CMK (cell line): ENCODE measurements around the gene TEKT3.
A peak's percentile ranks its signal among the peaks of the same experiment; 100 is the strongest.

Experiments
- DNase-seq: peaks from one replicate; pipeline ENCODE4 v3.0.0-alpha.2; 2010; ENCODE audit warnings: low read depth

The TEKT3 gene

DNA sequence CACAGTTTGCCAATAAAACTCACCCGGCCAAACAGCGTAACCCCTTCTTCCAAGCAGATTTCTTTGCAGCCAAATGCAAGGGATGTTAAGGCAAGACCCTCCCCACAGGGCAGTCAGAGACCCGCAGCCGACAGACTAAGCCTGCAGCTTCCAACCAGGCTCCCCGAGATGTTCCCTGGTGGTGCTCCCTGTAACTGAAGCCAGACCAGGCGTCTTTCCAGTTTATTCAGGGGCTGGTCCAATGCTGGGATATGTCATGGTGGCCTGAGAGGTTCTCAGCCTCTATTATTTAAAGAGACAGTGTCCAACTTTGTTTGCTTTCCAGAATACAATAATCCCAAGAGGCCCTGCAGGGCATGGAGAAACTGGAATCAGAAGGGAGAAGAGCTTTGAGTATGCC, 76.3 kb downstream of the TEKT3 start, which contains the start of gene PMP22:
PMP22 (minus strand) TSS at position 196 of the 400 bp plus-strand sequence. CDS start 4,599 bp downstream, outside the sequence.
- DNase-seq: no peak

DNA sequence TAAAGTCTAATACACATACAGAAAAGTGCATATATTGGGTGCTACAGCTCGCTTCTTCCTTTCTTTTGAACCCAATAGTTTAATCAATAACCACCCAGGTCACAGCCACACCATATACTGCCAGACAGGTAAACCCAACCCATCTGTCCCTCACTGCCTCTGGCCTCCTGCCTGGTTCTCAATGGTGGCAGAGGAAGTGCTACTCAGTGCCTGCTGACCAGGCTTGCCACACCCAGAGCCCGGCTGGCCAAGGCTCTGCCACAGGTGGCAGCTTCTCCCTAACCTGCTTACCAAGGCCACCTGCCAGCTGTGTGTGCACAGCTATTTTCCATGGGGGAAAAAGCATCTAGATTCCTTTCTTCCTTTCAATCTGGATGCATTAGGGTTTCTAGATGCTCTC, 76.9 kb downstream of the TEKT3 start:
- no peak for DNase-seq

DNA sequence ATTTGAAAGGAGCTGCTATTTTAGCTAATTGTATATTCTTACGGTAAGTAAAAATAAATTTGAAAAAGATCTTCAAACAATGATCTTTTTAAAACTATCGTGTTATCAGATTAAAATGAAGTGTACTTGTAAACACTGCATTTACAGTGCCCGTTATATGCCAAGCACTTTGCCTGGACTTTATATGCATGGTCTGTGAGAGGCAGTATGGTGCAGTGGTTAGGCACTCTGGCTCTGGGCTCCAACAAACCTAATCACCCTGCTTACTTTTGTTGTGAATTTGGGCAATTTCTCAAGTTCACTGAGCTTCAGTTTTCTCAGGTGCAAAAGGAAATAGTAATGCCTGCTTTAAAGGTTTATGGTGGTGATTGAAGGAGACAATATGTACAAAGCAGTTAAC, 77.7 kb downstream of the TEKT3 start:
- DNase-seq: no peak

DNA sequence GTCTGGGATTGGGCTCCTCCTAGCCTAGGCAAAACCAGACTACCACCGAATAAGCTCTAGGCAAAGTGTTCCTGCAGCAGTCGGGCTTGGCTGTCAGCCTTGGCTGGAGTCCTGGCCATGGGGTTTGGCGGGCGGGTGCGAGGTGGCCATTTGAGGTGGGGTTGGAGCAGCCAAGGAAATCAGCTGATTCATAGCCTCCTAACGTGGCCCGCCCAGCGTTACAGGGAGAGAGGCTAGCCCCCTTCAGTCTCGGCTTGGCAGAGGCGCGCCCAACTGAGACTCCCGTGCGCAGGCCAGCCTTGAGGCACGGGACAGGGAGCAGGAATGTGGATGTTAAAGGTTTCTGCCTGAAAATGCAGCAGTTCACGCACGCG, 78.2 kb downstream of the TEKT3 start:
- no peak for DNase-seq

DNA sequence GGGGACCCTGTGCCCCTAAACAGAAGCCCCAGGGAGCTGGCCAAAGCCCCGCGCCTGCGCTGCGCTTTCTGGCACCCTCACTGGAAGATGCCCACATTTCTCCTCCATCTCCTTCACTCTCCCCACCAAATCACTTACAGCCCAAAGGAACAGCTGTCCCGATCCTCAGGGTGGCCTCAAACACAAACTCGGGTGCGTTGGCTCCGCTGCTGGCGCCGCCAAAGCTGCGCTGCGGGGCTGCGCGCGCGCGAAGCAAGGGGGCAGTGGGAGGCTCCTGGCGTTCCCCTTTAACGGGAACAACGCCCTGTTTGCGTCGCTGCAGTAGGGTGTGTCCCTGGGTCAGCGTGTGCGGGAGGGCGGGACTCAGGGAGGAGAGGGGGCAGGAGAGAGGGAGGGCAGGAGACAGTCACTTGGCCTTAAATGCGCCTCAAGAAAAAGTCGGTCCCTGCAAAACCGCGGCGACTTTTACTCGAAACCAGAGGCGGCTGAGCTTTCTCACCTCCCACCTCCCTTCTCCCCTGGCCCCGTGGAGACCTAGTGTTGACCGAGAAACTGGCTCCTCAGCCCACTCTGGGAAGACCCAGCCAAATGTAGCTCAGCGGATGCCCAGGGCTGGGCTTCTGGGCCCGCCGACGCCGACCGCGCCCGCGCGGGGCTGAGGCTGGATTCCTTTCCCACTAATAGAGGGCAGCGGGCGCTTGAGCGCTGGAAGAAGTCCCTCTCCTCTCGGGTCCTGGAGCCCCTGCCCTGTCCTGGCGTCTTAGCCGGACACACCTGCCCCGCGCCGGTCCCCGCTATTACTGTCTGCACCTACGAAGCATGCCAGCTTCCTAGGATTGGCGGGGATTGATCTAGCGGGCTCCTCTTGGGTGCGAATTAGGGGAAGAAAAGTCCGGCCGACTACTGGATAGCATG, 78.8 kb downstream of the TEKT3 start:
- DNase-seq: peak; percentile 54

DNA sequence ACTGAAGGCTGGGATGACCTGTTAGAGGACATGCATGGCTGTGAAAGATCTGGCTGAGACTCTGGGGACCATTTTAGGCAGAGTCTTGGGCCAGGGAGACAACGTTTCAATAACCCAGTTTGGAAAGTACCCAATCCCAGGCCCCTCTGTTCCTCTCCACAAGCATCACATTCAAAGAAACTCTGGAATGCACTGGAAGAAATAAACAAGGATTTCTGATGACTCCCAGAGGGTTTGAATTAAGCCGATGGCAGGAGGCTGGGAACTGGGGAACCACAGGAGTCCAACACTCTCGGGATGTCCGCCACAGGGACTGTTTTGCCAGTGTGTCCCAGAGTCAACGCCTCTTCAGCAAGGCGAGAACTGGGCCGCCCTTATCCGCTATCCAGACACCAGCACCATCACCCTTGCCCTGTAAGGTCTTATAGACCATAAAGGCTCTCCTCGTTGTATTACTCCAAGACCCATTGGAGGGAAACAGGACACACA, 79.6 kb downstream of the TEKT3 start:
- DNase-seq: no peak

DNA sequence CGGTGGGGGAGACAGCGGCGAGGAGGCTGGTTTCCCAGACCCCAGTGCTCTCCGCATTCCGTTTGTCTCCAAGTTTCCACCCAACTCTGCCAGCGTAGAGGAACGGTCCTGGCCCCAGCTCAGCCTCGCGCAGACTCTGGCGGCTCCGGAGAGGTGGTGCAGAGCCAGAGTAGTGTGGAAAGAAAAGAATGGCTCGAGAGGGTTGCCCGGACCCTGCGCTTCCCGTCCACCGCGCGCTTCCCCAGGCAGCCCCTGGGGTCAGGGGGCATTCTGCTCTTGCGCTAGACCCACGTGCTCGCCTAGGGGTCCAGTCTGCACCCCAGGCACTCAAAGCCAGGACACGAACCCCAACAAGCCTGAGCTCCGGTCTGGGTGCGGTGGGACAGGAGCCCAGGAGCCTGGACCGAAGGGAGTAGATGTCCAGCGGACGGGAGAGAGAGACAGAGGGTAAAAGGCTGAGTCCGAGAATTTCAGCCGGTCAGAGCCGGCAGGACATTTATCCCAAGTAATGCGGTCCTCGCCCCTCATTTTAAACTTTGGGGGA, 80.1 kb downstream of the TEKT3 start:
- no peak for DNase-seq

DNA sequence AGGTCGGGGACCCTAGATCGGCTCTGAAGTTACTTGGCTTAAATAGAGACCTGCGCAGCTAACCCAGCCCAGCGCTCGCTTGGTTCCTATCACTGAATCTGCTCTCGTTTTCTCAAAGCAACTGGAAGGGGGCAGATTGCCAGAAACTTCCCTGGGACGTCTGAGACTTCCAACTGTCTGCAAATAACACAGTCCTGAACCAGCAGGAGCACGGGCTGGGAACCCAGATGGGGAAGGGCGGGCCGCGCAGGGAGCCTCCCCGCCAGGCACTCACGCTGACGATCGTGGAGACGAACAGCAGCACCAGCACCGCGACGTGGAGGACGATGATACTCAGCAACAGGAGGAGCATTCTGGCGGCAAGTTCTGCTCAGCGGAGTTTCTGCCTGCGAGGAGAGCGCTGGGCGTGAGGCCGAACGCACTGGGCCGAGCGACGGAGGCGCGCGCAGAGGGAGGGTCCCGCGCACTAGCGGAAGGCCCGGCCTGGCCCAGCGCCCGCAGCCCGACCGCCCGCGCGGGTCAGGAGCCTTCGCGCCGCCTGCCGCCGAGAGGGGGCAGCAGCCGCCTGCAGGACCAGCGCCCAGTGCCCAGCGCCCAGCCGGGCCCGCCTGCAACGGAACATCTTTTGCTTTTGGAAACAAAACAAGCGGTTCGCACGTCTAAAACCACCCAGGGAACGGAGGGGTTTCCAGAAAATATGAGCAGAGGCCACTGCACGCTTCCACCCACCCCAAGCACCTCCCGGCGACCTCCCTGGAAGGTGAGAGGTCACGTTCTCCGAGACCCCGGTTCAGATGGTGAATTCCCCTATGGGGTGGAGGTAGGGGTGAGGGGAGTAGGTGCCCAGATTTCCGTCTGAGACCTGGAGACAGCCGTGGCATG, 80.8 kb downstream of the TEKT3 start:
- DNase-seq: peak; percentile 64

DNA sequence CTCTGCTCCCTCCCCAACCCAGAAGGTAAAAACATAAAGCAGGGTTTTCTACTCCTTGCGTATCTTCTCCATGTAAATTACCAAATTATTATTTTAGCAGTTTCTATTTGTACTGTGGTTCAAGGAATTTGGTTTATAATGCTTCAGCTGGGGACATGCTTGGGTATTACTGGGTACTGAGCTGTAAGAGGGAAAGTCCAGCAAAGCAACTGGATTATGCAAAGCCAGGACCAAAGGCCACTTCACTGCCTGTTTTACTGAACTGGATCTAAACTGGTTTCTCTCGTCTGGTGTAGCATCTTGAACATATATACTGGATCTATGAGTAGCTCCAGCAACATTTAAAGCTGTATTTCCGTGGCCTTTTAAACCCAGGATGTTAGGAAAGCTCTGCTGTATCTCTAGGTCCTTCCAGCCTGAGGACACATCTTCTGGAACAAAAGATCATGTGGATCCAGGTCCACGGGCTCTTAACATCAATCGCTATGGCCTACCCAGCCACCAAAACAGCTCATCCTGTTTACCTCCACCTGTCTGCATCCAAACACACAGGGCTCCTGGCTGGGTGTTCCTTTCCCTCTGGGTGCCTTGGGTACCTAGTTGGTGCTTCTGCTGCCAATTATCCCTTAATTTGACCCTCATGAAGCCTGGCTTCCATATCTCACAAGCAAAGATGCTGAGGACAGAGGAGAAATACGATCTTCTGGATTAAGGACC, 83.4 kb downstream of the TEKT3 start:
- no peak for DNase-seq

DNA sequence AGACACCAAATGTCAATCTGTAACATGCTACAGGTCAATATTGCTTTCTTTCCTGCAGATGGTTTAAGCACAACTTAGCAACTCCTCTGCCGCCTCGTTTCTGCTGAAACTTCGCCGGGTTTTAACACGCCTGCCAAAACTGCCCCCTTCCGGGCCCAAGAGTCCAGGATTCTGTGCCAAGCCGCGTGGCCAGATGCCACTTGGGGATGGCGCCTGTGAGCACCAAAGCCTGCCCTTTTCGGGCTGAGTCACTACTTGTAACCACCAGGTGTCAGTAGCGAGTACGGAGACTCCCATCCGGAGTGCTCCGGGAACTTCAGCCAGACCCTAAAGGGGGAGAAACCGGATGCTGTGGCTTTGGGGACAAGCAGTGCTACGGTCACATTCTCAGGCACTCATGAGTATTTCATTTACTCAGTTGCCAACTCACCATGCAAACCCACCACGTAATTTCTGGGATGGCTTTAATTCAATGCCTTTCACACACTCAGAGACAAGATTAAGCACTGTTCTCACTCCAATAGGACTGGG, 84.1 kb downstream of the TEKT3 start:
- DNase-seq: peak; percentile 86

DNA sequence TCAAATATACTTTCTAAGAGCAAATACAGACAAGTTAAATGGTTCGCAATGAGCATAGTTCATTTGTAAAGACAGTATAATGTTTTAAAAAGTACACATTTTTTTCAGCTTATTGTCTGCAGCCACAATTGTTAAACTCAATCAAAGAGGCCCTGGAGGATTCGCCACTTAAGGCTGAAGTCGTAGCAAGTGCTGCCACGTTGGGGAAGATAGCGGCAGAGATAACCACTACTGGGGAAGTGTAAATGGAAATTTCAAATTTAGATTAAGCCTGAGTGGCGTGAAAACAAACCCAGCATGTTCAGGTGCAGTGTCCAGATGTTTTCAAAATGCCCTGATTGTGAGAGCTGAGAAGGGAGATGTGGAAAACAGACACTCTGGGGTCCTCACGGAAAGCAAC, 84.7 kb downstream of the TEKT3 start:
- no peak for DNase-seq

DNA sequence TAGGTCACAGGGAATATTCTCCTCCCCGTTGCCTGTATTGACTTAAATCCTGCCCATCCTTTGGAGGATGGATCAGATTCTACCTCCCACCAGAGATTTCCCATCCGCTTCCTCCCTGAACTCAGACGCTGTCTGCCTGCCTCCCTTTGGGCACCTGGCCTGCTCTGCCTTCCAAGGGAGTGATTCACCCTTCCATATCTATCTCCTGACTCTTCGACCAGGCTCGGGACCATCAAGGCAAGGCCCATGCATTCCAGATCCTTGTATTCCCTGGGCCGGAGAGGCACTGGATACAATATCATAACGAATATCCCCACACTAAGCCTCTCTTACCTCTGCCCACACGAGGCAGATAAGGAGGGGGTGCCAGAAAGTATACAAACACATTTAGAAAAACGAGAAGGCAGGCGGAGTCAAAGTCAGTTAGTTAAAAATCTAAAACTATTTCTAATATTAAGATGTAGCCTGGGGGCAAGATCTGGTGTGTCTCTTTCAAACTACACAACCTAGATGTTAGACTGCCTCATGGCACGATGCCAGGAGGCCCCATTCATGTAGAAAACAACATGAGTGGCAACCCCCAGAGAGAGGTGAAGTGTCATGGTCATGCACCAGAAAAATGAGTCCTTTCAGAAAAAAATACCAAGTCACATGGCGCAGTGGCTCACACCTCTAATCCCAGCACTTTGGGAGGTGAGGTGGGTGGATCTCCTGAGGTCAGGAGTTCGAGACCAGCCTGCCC, 85.5 kb downstream of the TEKT3 start:
- DNase-seq: no peak
